GM23338 (cell line): ENCODE results near the gene MAFF. TPM values are rescaled to one million over a fixed set of nuclear protein-coding genes. Genes with fewer than 3 reads are reported as not detected.

ENCODE experiments used
- ATAC-seq: fragments of 200-7000 bp; cut with Tn5 transposase; 3 replicates; pipeline ENCODE4 v1.9.1; 2020
- DNase-seq: peaks from one replicate; pipeline ENCODE4 v3.0.0-alpha.2; 2015; ENCODE audit warnings: low spot score
- H2AFZ ChIP-seq: fragments of 200-600 bp; sonication (generic); 2 replicates; pipeline ENCODE4 v1.8.0; 2016; ENCODE audit warnings: antibody characterized with exemption, mild to moderate bottlenecking, moderate library complexity
- H3F3A ChIP-seq: fragments of 200-600 bp; sonication (generic); replicated peaks from 2 replicates; pipeline ENCODE4 v1.8.0; 2017; ENCODE audit warnings: antibody characterized with exemption, mixed run types, low read depth
- H3K27ac ChIP-seq: fragments of 200-600 bp; sonication (generic); 2 replicates; pipeline ENCODE4 v1.6.1; 2016; ENCODE audit warnings: low read depth
- H3K27me3 ChIP-seq: fragments of 200-600 bp; sonication (generic); 2 replicates; pipeline ENCODE4 v1.8.0; 2016; ENCODE audit warnings: mild to moderate bottlenecking, mixed run types, moderate library complexity; ENCODE audit not compliant: insufficient read depth
- H3K36me3 ChIP-seq: fragments of 200-600 bp; sonication (generic); 2 replicates; pipeline ENCODE4 v1.8.0; 2016; ENCODE audit warnings: mild to moderate bottlenecking; ENCODE audit not compliant: insufficient read depth
- H3K4me1 ChIP-seq: fragments of 200-600 bp; sonication (generic); 2 replicates; pipeline ENCODE4 v1.8.0; 2016; ENCODE audit warnings: mild to moderate bottlenecking, moderate library complexity; ENCODE audit not compliant: insufficient read depth
- H3K4me2 ChIP-seq: fragments of 200-600 bp; sonication (generic); 2 replicates; pipeline ENCODE4 v1.7.1; 2017; ENCODE audit warnings: mixed run types
- H3K4me3 ChIP-seq: fragments of 200-600 bp; sonication (generic); 2 replicates; pipeline ENCODE4 v1.6.1; 2016; ENCODE audit warnings: mixed run types
- H3K79me2 ChIP-seq: fragments of 200-600 bp; sonication (generic); replicated peaks from 2 replicates; pipeline ENCODE4 v1.8.0; 2017; ENCODE audit warnings: mild to moderate bottlenecking; ENCODE audit not compliant: insufficient read depth
- H3K9me2 ChIP-seq: fragments of 200-600 bp; sonication (generic); 2 replicates; pipeline ENCODE4 v1.8.0; 2017; ENCODE audit not compliant: insufficient read depth
- H4K20me1 ChIP-seq: fragments of 200-600 bp; sonication (generic); replicated peaks from 2 replicates; pipeline ENCODE4 v1.8.0; 2017; ENCODE audit warnings: mild to moderate bottlenecking; ENCODE audit not compliant: insufficient read depth
- H3K27ac Mint-ChIP-seq: 2 replicates; pipeline ENCODE4 v1.8.0; 2020; ENCODE audit warnings: inconsistent platforms, mild to moderate bottlenecking, moderate library complexity, mixed read lengths
- H3K27me3 Mint-ChIP-seq: 3 replicates; pipeline ENCODE4 v1.8.0; 2022; ENCODE audit warnings: low read depth, mild to moderate bottlenecking, moderate library complexity, mixed read lengths, inconsistent platforms; ENCODE audit not compliant: insufficient read depth, poor library complexity
- H3K36me3 Mint-ChIP-seq: 3 replicates; pipeline ENCODE4 v1.8.0; 2021; ENCODE audit warnings: low read depth, mild to moderate bottlenecking, inconsistent platforms, moderate library complexity, mixed read lengths
- H3K4me1 Mint-ChIP-seq: 3 replicates; pipeline ENCODE4 v1.8.0; 2020; ENCODE audit warnings: mild to moderate bottlenecking, inconsistent platforms, mixed read lengths
- H3K4me3 Mint-ChIP-seq: 3 replicates; pipeline ENCODE4 v1.8.0; 2021; ENCODE audit warnings: moderate library complexity, mild to moderate bottlenecking, inconsistent platforms, mixed read lengths
- H3K9me3 Mint-ChIP-seq: 3 replicates; pipeline ENCODE4 v1.8.0; 2020; ENCODE audit warnings: moderate library complexity, mild to moderate bottlenecking, inconsistent platforms, mixed read lengths
- CTCF ChIP-seq, 2 experiments: fragments of 200-600 bp in 1 of 2; sonication (generic) in 1 of 2; conservative IDR thresholded peaks; 2 replicates each; pipeline versions ENCODE4 v1.5.1 to v1.6.1; 2016 to 2017; ENCODE audit warnings: antibody characterized with exemption in 2 of 2, low read depth in 2 of 2, mild to moderate bottlenecking in 2 of 2, moderate library complexity in 1 of 2
- ETS1 ChIP-seq: IDR thresholded peaks from 2 replicates; pipeline ENCODE4 v1.6.1; 2016; ENCODE audit warnings: antibody characterized with exemption
- JUNB ChIP-seq: IDR thresholded peaks from one replicate; pipeline ENCODE4 v1.6.1; 2016; ENCODE audit warnings: antibody characterized with exemption; ENCODE audit not compliant: unreplicated experiment
- REST ChIP-seq: IDR thresholded peaks from one replicate; pipeline ENCODE4 v1.6.1; 2018; ENCODE audit warnings: antibody characterized with exemption; ENCODE audit not compliant: unreplicated experiment
- ZNF114 ChIP-seq: fragments of 250-450 bp; sonication (Bioruptor Pico); IDR thresholded peaks from 2 replicates; pipeline ENCODE4 v1.5.0; 2020; ENCODE audit warnings: mild to moderate bottlenecking, moderate library complexity
- ZNF462 ChIP-seq: fragments of 250-450 bp; sonication (Bioruptor Pico); IDR thresholded peaks from 2 replicates; pipeline ENCODE4 v1.5.0; 2020; ENCODE audit warnings: mild to moderate bottlenecking, moderate library complexity
- polyA plus RNA-seq: library from polyadenylated mRNA; unstranded; fragments of >200 nt; fragmentation: Nextera tagmentation; extraction: Ambion mirVana; gene quantifications from 2 replicates; pipeline ENCODE4 v1.2.1, GENCODE V29; 2016
- total RNA-seq: library from RNA; depleted of rRNA; stranded (reverse); fragments of >200 nt; shearing (Covaris generic); gene quantifications from 2 replicates; pipeline ENCODE4 v1.2.3, GENCODE V29; 2014

Gene MAFF
- total and polyA plus RNA-seq, 2 experiments from 2014 or later = 2.2 to 8.9 TPM

- DNase-seq = no peak
Measured at GRCh38 chr22:38239101-38239761, 37.4 kb downstream of the MAFF start.

More at GRCh38 chr22:38239101-38239761, 37.4 kb downstream of the MAFF start:
- peaks cover 3% of the 10 kb centered on the region; the same call in 1 of the 2 replicates for H4K20me1 ChIP-seq
- no peak overlapping the region for H2AFZ ChIP-seq
- H3K4me1 Mint-ChIP-seq = peaks cover 35% of the 10 kb centered on the region
- no peak overlapping the region for H3K4me3 Mint-ChIP-seq
- peaks cover 23% of the 10 kb centered on the region for H3K36me3 Mint-ChIP-seq
- H3F3A ChIP-seq = no peaks in the 10 kb centered on the region
- H3K36me3 ChIP-seq = no peaks in the 10 kb centered on the region; the same call in 1 of the 2 replicates
- no peaks in the 10 kb centered on the region for H3K79me2 ChIP-seq
- H3K9me3 Mint-ChIP-seq = no peaks in the 10 kb centered on the region
- no peaks in the 10 kb centered on the region for H3K27me3 ChIP-seq
- no peak overlapping the region for H3K4me3 ChIP-seq
- no peak overlapping the region for H3K4me2 ChIP-seq
- 0 out of 2 replicates have a peak, but pooled peaks cover 2% of the 10 kb centered on the region for H3K4me1 ChIP-seq
- TF ChIP-seq ZNF462 (no peak), REST (no peak), ZNF114 (CRISPR knock-in tag) (no peak), CTCF (conservative IDR thresholded peaks at IDR 0.05; ENCODE audit: low read depth in 2 of 2) (no peak), ETS1 (no peak), JUNB (no peak)
- H3K9me2 ChIP-seq = no peaks in the 10 kb centered on the region
- peak overlapping the region; percentile 55; the same call in 1 of the 2 replicates for H3K27ac ChIP-seq
- ATAC-seq = no peak
- peaks cover 7% of the 10 kb centered on the region for H3K27me3 Mint-ChIP-seq
- peak overlapping the region; percentile 84 for H3K27ac Mint-ChIP-seq
